Measurements from ENCODE around the gene PCED1B.

The PCED1B gene

DNA sequence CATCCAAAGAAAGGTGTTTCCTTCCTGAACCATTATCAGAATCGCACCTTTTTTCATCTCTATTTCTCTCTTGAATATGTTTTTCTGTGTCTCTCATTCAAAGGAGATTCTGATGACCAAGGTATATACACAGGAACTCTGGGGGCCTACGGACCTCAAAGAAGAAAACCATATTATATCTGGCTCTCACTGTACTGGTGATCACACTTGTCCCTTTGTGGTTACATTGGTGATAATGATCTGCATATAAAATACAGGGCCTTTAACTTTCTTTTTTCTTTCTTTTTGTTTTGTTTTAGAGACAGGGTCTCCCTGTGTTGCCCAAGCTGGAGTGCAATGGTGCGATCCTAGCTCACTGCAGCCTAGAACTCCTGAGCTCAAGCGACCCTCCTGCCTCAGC lies 185.5 kb downstream of the PCED1B start:
- DNase-seq (ENCODE audit: low spot score in 2 of 2), result no peak
- Histone ChIP-seq H3K4me3 (no peak overlapping the region), H3K36me3 (replicated peaks) (no peaks in the 10 kb centered on the region), H3K27me3 (ENCODE audit: low read depth) (no peaks in the 10 kb centered on the region), H3K9me3 (no peaks in the 10 kb centered on the region), H3K4me1 (no peaks in the 10 kb centered on the region)
- in situ Hi-C loops (cut with MboI; ENCODE audit: low sequenced_read_pairs), result no loop called here

GRCh38 chr12:47265391-47265790 lies 186.0 kb downstream of the PCED1B start:
- H3K9me3 ChIP-seq, result no peaks in the 10 kb centered on the region
- no peaks in the 10 kb centered on the region for H3K4me1 ChIP-seq
- no peaks in the 10 kb centered on the region for H3K27me3 ChIP-seq (ENCODE audit: low read depth)
- no peak for DNase-seq (ENCODE audit: low spot score in 2 of 2)
- H3K36me3 ChIP-seq (replicated peaks), result no peaks in the 10 kb centered on the region
- no peak overlapping the region for H3K4me3 ChIP-seq
- in situ Hi-C loops (cut with MboI; ENCODE audit: low sequenced_read_pairs), result no loop called here

- Histone ChIP-seq H3K36me3 (replicated peaks) (no peaks in the 10 kb centered on the region), H3K4me3 (no peak overlapping the region), H3K9me3 (no peaks in the 10 kb centered on the region), H3K27me3 (ENCODE audit: low read depth) (no peaks in the 10 kb centered on the region), H3K4me1 (no peaks in the 10 kb centered on the region)
- in situ Hi-C loops (cut with MboI; ENCODE audit: low sequenced_read_pairs), result no loop called here
- no peak for DNase-seq (ENCODE audit: low spot score in 2 of 2)
Observed at GRCh38 chr12:47267571-47267970, 188.2 kb downstream of the PCED1B start.

GRCh38 chr12:47268501-47269454 lies 189.4 kb downstream of the PCED1B start:
- Histone ChIP-seq H3K4me3 (no peak overlapping the region), H3K36me3 (replicated peaks) (no peaks in the 10 kb centered on the region), H3K9me3 (no peaks in the 10 kb centered on the region), H3K27me3 (ENCODE audit: low read depth) (no peaks in the 10 kb centered on the region), H3K4me1 (no peaks in the 10 kb centered on the region)
- in situ Hi-C loops (cut with MboI; ENCODE audit: low sequenced_read_pairs), result no loop called here
- DNase-seq (ENCODE audit: low spot score in 2 of 2), result no peak

- in situ Hi-C loops (cut with MboI; ENCODE audit: low sequenced_read_pairs), result no loop called here
- no peak overlapping the region for H3K4me3 ChIP-seq
- no peaks in the 10 kb centered on the region for H3K4me1 ChIP-seq
Observed at GRCh38 chr12:47269916-47270315, 190.5 kb downstream of the PCED1B start.

DNA sequence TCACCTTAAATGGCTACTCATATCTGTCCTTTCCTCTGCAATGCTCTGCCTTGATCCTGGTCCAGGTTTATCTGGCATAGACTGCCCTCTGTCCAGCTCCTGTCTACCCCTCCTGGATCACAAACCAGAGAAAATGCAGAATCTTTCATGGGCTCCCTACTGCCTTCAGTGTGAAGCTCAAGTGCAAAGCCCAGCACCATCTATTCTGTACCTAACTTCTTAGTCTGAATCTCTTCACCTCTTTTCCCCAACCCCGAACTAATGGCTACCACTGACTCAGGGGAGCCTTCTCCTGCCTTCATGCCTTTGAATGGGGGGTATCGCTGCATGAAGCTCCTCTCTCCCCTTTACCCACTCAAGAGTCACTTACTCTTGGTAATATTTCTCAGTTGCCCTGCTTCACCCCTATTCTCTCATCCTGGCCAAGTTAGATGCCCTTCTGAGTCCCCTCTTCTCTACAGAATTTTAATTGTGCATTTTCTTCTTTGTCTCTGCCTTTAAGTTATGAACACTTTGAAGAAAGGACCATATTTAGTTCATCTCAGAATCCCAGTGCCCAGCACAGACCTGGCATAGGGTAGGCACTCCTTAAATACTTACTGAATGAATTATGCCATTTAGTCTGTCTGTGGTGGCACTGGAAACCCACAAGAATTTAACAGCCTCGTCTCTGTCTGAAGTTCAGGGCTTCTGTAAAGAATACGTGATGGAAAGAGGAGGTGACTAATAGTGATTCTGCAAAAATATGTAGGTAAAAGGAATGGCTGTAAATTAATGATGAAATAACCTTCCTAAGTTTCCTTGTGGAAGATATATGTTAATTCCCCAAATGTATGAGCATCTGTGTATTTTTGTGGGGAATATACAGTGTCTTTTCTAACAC lies 191.6 kb downstream of the PCED1B start:
- Histone ChIP-seq H3K4me3 (no peak overlapping the region), H3K9me3 (no peaks in the 10 kb centered on the region), H3K4me1 (no peaks in the 10 kb centered on the region), H3K36me3 (replicated peaks) (no peaks in the 10 kb centered on the region), H3K27me3 (ENCODE audit: low read depth) (no peaks in the 10 kb centered on the region)
- in situ Hi-C loops (cut with MboI; ENCODE audit: low sequenced_read_pairs), result no loop called here
- no peak for DNase-seq (ENCODE audit: low spot score in 2 of 2)

More at GRCh38 chr12:47269916-47270315, 190.5 kb downstream of the PCED1B start:
- no peaks in the 10 kb centered on the region for H3K9me3 ChIP-seq
- H3K27me3 ChIP-seq (ENCODE audit: low read depth), result no peaks in the 10 kb centered on the region
- no peaks in the 10 kb centered on the region for H3K36me3 ChIP-seq (replicated peaks)
- no peak for DNase-seq (ENCODE audit: low spot score in 2 of 2)

DNA sequence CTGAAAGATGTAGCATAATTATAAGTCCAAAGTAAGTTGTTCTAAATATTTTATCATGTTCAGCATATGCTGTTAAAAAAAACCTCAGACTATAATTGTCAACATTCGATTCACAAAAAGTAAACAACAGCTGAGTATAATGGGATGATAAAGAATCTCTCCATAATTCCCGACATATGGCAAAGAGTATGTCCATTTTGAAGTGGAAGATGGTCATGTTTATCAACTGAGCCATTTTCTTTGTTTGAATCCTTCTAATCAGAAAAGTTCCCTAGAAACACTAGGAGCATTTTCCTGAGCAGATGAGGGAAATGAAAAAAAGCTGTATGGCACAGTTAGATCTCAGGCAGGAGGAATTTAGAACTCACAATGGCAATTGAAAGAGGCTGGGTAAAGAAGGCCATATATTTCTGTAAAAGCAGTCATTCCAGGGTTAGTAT lies 192.4 kb downstream of the PCED1B start:
- Histone ChIP-seq H3K9me3 (no peaks in the 10 kb centered on the region), H3K4me3 (no peak overlapping the region), H3K36me3 (replicated peaks) (no peaks in the 10 kb centered on the region), H3K4me1 (no peaks in the 10 kb centered on the region), H3K27me3 (ENCODE audit: low read depth) (no peaks in the 10 kb centered on the region)
- no peak for DNase-seq (ENCODE audit: low spot score in 2 of 2)
- in situ Hi-C loops (cut with MboI; ENCODE audit: low sequenced_read_pairs), result no loop called here

DNA sequence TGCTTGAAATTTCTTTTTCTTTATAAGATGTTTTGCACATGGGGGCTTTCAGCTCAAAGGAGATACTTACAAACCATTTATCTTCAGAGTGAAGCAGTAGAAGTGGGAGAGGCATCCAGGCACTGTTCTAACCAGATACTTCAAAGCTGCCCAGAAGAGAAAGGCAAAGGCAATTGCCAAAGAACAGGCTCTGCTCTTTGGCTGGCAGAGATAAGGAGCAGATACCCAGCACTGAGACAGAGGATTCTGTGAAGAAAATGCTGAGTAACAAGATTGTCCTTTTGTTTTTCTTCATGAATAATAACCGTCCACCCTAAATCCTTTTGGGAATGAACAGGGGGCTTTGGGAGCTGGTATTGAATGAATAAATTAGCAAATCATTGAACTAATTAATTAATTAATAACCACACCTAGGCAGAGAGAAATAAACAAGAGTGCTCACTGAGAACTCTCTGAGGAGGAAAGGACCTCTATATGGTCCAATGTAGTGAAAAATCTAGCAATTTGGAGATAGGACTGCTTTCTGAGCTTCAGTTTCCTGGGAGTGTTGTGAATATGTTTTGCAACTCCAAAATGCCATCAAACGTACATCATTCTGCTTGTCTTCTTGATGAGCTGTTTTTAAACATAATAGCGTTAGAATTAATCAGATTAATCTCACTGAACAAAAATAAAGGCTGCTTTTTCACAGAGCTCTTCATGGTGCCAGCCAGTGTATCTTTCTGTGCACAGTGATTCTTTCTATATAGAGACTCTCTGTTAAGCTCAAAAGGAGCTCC lies 193.2 kb downstream of the PCED1B start:
- H3K4me1 ChIP-seq, result no peaks in the 10 kb centered on the region

GRCh38 chr12:47273191-47273626 lies 193.8 kb downstream of the PCED1B start:
- H3K36me3 ChIP-seq (replicated peaks), result no peaks in the 10 kb centered on the region
- no peaks in the 10 kb centered on the region for H3K27me3 ChIP-seq (ENCODE audit: low read depth)
- DNase-seq (ENCODE audit: low spot score in 2 of 2), result no peak
- in situ Hi-C loops (cut with MboI; ENCODE audit: low sequenced_read_pairs), result no loop called here
- no peak overlapping the region for H3K4me3 ChIP-seq
- H3K4me1 ChIP-seq, result no peaks in the 10 kb centered on the region
- H3K9me3 ChIP-seq, result no peaks in the 10 kb centered on the region

More for the DNA sequence above, 193.2 kb downstream of the PCED1B start:
- Histone ChIP-seq H3K9me3 (no peaks in the 10 kb centered on the region), H3K27me3 (ENCODE audit: low read depth) (no peaks in the 10 kb centered on the region), H3K4me3 (no peak overlapping the region), H3K36me3 (replicated peaks) (no peaks in the 10 kb centered on the region)
- no peak for DNase-seq (ENCODE audit: low spot score in 2 of 2)
- in situ Hi-C loops (cut with MboI; ENCODE audit: low sequenced_read_pairs), result no loop called here

- Histone ChIP-seq H3K36me3 (replicated peaks) (no peaks in the 10 kb centered on the region), H3K4me1 (no peaks in the 10 kb centered on the region), H3K4me3 (no peak overlapping the region), H3K27me3 (ENCODE audit: low read depth) (no peaks in the 10 kb centered on the region), H3K9me3 (no peaks in the 10 kb centered on the region)
- DNase-seq (ENCODE audit: low spot score in 2 of 2), result no peak
- in situ Hi-C loops (cut with MboI; ENCODE audit: low sequenced_read_pairs), result no loop called here
Observed at GRCh38 chr12:47274760-47275159, 195.3 kb downstream of the PCED1B start.

DNA sequence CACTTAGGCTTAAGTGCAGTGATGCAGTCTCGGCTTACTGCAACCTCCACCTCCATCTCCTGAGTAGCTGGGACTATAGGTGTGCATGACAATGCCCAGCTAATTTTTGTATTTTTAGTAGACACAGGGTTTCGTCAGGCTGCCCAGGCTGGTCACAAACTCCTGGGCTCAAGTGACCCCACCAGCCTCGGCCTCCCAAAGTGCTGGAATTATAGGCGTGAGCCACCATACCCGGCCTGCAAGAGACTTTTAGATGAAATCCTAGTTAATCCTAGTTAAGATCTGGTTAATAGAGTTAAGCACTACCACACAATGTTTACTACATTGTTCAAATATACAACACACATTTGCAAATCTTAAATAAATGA lies 196.8 kb downstream of the PCED1B start:
- Histone ChIP-seq H3K4me3 (no peak overlapping the region), H3K36me3 (replicated peaks) (no peaks in the 10 kb centered on the region), H3K27me3 (ENCODE audit: low read depth) (no peaks in the 10 kb centered on the region), H3K9me3 (no peaks in the 10 kb centered on the region), H3K4me1 (no peaks in the 10 kb centered on the region)
- DNase-seq (ENCODE audit: low spot score in 2 of 2), result no peak
- in situ Hi-C loops (cut with MboI; ENCODE audit: low sequenced_read_pairs), result no loop called here

DNA sequence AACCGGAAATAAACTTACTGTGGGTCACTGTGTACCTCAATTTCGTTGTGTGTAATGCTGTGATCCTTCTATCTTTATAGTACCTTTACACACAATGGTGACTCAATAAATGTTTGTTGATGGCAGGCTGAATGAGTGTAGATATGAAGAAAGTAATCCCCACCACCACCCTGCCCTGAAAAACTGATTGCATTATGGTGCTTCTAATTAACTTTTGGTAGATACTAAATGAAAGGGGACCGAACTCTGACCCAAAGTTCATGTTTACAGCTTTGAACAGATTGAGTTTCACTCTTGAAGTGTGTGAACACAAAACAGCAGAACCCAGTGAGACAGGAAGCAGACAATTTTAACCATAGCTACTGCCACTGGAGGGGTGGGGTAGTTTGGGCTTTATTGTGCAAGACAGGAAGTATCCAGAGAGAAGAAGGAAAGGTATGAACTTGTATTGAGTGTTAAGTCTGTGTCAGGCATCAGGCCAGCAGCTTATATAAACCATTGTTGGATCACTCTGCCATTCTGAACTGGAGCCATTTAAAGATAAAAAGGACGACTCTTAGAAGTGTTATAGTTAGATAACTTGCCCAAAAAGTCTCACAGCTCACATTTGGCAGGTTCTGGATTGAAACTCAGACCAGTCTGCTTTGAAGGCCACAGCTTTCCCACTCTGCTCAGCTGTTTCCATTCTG lies 197.3 kb downstream of the PCED1B start:
- DNase-seq (ENCODE audit: low spot score in 2 of 2), result no peak
- Histone ChIP-seq H3K4me3 (no peak overlapping the region), H3K36me3 (replicated peaks) (no peaks in the 10 kb centered on the region), H3K9me3 (no peaks in the 10 kb centered on the region), H3K27me3 (ENCODE audit: low read depth) (no peaks in the 10 kb centered on the region), H3K4me1 (no peaks in the 10 kb centered on the region)
- in situ Hi-C loops (cut with MboI; ENCODE audit: low sequenced_read_pairs), result no loop called here

GRCh38 chr12:47277972-47278448 lies 198.6 kb downstream of the PCED1B start:
- Histone ChIP-seq H3K27me3 (ENCODE audit: low read depth) (no peaks in the 10 kb centered on the region), H3K36me3 (replicated peaks) (no peaks in the 10 kb centered on the region), H3K4me1 (no peaks in the 10 kb centered on the region), H3K4me3 (no peak overlapping the region), H3K9me3 (no peaks in the 10 kb centered on the region)
- in situ Hi-C loops (cut with MboI; ENCODE audit: low sequenced_read_pairs), result no loop called here
- no peak for DNase-seq (ENCODE audit: low spot score in 2 of 2)
